Measurements from ENCODE around the gene FNIP1. TPM values are rescaled to one million over a fixed set of nuclear protein-coding genes. Genes with fewer than 3 reads are reported as not detected.
"Not testable (repeated sequence)": the region's sequence is repeated elsewhere in the genome, so short reads cannot be mapped to it uniquely, and the experiment has no call there.

The FNIP1 gene
- total RNA-seq, 3 donors from 2014 or later, result 12.4 to 13.8 (median 13.6) TPM

- Mint-ChIP-seq H3K9me3 (no peaks in the 10 kb centered on the region), H3K36me3 (ENCODE audit: insufficient read depth) (peaks cover 21% of the 10 kb centered on the region), H3K27me3 (ENCODE audit: low read depth) (no peaks in the 10 kb centered on the region), H3K4me3 (no peak overlapping the region), H3K4me1 (ENCODE audit: low read depth) (peaks cover 65% of the 10 kb centered on the region)
- ATAC-seq, result no peak
- DNase-seq, result no peak
These were observed 202.9 kb downstream of the FNIP1 start for GRCh38 chr5:131593921-131594320.

- DNase-seq; ATAC-seq; H3K9me3 Mint-ChIP-seq; H3K4me3 Mint-ChIP-seq; H3K27me3 Mint-ChIP-seq (ENCODE audit: low read depth): not testable (repeated sequence)
- H3K4me1 Mint-ChIP-seq (ENCODE audit: low read depth), result peaks cover 60% of the 10 kb centered on the region
- peaks cover 19% of the 10 kb centered on the region for H3K36me3 Mint-ChIP-seq (ENCODE audit: insufficient read depth)
These were observed 203.4 kb downstream of the FNIP1 start for GRCh38 chr5:131593436-131593835.

Other genes starting within 250 kb of the FNIP1 start
- gene RAPGEF6, start 161.8 kb downstream of the FNIP1 start, total RNA-seq, result 10 to 100 TPM; 23.6 to 26.8 (median 26.6) TPM
- gene MEIKIN, start 148.6 kb upstream of the FNIP1 start, total RNA-seq, result not detected
- gene ACSL6, start 214.6 kb upstream of the FNIP1 start, total RNA-seq, result 10 to 100 TPM; 25.0 to 38.0 (median 27.1) TPM

Data from activated T-cell treated with anti-CD3 and anti-CD28 coated beads, Interleukin-2, amount 50 U/mL, for 4 hours (primary cell).